Erythroblast (primary cell): Measurements from ENCODE around the gene SYK.
A peak's percentile ranks its signal among the peaks of the same experiment; 100 is the strongest.
"Not testable (repeated sequence)": the region's sequence is repeated elsewhere in the genome, so short reads cannot be mapped to it uniquely, and the experiment has no call there.

Source experiments
- DNase-seq, 2 experiments: peaks; one replicate each; lab custom pipeline; 2025; lab: John Stamatoyannopoulos, UW
- GATA1 ChIP-seq: IDR thresholded peaks from 2 replicates; pipeline ENCODE4 v1.6.1; 2011; ENCODE audit warnings: low read depth, mild to moderate bottlenecking, control low read depth, low read length, moderate library complexity
- POLR2A ChIP-seq: IDR thresholded peaks from 2 replicates; pipeline ENCODE4 v1.6.1; 2011; ENCODE audit warnings: mild to moderate bottlenecking, low read length

The SYK gene

GRCh38 chr9:90880669-90881068 lies 79.0 kb downstream of the SYK start:
- DNase-seq: no peak
- TF ChIP-seq GATA1 (no peak), POLR2A (no peak)

GRCh38 chr9:90881648-90882047 lies 80.0 kb downstream of the SYK start:
- DNase-seq: no peak
- TF ChIP-seq GATA1: no peak
- no peak for TF ChIP-seq POLR2A

- DNase-seq: no peak
- TF ChIP-seq GATA1: no peak
- no peak for TF ChIP-seq POLR2A
These were observed 81.5 kb downstream of the SYK start for GRCh38 chr9:90882991-90883600.

GRCh38 chr9:90883661-90884060 lies 82.0 kb downstream of the SYK start:
- TF ChIP-seq GATA1 (no peak), POLR2A (no peak)

GRCh38 chr9:90884178-90884577 lies 82.6 kb downstream of the SYK start:
- no peak for DNase-seq
- TF ChIP-seq GATA1 (no peak), POLR2A (no peak)

More at GRCh38 chr9:90883661-90884060, 82.0 kb downstream of the SYK start:
- DNase-seq: no peak

GRCh38 chr9:90886868-90887267 lies 85.2 kb downstream of the SYK start:
- DNase-seq: not testable (repeated sequence)

- no peak for TF ChIP-seq GATA1
- no peak for TF ChIP-seq POLR2A
These were observed 87.3 kb downstream of the SYK start for GRCh38 chr9:90888941-90889340.

GRCh38 chr9:90890146-90890810 lies 88.7 kb downstream of the SYK start:
- no peak for DNase-seq
- TF ChIP-seq GATA1: no peak
- no peak for TF ChIP-seq POLR2A

More at GRCh38 chr9:90888941-90889340, 87.3 kb downstream of the SYK start:
- DNase-seq: no peak

GRCh38 chr9:90891308-90892040 lies 89.9 kb downstream of the SYK start:
- no peak for DNase-seq
- no peak for TF ChIP-seq GATA1
- TF ChIP-seq POLR2A: no peak

GRCh38 chr9:90892918-90893317 lies 91.3 kb downstream of the SYK start:
- no peak for DNase-seq
- TF ChIP-seq GATA1 (no peak), POLR2A (no peak)

- TF ChIP-seq GATA1 (no peak), POLR2A (no peak)
- no peak for DNase-seq
These were observed 92.1 kb downstream of the SYK start for GRCh38 chr9:90893706-90894105.

- DNase-seq: peak in 1 of 2 experiments; percentile 11
- no peak for TF ChIP-seq GATA1
- no peak for TF ChIP-seq POLR2A
These were observed 93.5 kb downstream of the SYK start for GRCh38 chr9:90894986-90895687.

- no peak for TF ChIP-seq GATA1
- TF ChIP-seq POLR2A: no peak
- no peak for DNase-seq
These were observed 94.2 kb downstream of the SYK start for GRCh38 chr9:90895786-90896185.

GRCh38 chr9:90896231-90896630 lies 94.6 kb downstream of the SYK start:
- TF ChIP-seq GATA1: no peak
- TF ChIP-seq POLR2A: no peak
- no peak for DNase-seq
